Measurements from ENCODE around the gene CTAG1A.
"Not testable (repeated sequence)": the region's sequence is repeated elsewhere in the genome, so short reads cannot be mapped to it uniquely, and the experiment has no call there.

CTAG1A gene

DNA sequence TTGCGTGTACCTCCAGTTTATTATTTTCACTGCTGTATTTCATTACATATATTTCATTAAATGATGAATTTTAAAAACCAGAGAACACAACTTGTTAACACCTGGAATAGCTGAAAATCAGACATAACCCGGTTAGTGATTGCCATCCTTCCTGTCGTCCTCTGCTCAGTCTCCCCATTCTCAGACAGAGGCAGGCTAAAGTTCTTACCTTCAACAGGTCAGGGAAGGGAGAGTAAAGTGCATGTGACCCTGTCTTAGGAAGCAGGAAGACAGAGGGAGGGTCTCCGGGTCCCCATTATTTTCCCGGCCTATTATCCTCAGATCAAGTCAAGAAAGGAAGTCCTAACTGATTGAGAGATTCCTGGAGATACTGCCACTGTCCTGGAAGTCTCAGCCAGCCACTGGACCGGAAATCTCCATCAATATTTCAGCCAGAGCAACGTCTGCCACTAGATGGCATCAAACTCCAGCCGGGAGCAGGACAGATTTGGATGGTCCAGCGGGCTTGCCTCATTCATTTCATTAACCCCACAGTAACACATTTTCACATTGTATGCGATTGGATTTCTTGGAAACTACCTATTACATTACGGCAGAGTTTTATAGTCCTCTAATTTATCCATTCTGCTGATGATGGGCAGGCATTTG lies 36.0 kb downstream of the CTAG1A start:
- not testable (repeated sequence) for DNase-seq

GRCh38 chrX:154628960-154629359 lies 44.0 kb downstream of the CTAG1A start:
- not testable (repeated sequence) for DNase-seq

DNA sequence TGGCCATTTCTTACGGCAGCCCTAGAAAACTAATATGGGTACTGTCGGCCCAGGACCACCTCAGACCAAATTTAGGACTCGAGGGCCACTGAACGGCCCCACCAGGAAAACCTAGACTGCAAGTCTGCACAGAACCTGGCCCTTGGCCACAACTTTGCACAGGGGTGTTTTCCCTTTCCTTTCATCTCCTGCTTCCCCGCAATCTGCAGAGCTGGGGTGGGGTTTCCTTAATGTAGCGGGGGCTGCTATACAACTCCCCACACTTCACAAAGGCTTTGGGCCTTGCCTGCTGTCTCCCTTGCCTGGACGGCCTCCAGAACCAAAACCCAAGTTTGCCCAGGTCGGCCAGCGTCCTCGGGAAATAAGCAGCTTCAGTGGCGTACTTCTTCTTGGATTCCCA lies 46.0 kb downstream of the CTAG1A start:
- not testable (repeated sequence) for DNase-seq

- DNase-seq: not testable (repeated sequence)
These were observed 48.7 kb downstream of the CTAG1A start for GRCh38 chrX:154633661-154634060.
